ENCODE results near the gene FKBP14. TPM values are rescaled to one million over a fixed set of nuclear protein-coding genes. Genes with fewer than 3 reads are reported as not detected.

FKBP14 gene
- total and polyA plus RNA-seq, 12 donors = 3.0 to 16.0 (median 13.1) TPM

DNA sequence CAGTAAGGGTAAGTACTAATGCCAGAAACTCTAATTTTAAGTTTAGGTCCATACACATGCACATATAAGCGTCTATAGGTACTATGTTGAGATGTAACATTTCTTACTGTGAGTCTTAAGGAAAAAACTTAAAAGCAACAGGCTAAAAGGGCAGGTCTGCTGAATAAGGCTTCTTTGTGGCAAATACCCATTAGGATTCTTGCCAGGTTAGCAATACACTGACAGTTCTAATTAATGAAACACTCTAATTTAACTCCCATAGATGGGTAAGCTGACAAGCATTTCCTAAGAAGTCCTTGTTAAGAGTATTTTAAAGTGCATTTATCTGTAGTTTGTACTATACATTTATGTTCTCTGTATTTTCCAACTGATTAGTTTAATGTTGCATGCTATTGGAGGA, 50.9 kb downstream of the FKBP14 start:
- ATAC-seq (no peak), DNase-seq (no peak)
- TF ChIP-seq, protein P1, sequence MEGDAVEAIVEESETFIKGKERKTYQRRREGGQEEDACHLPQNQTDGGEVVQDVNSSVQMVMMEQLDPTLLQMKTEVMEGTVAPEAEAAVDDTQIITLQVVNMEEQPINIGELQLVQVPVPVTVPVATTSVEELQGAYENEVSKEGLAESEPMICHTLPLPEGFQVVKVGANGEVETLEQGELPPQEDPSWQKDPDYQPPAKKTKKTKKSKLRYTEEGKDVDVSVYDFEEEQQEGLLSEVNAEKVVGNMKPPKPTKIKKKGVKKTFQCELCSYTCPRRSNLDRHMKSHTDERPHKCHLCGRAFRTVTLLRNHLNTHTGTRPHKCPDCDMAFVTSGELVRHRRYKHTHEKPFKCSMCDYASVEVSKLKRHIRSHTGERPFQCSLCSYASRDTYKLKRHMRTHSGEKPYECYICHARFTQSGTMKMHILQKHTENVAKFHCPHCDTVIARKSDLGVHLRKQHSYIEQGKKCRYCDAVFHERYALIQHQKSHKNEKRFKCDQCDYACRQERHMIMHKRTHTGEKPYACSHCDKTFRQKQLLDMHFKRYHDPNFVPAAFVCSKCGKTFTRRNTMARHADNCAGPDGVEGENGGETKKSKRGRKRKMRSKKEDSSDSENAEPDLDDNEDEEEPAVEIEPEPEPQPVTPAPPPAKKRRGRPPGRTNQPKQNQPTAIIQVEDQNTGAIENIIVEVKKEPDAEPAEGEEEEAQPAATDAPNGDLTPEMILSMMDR (IDR thresholded peaks at IDR 0.05) = no peak
- no peak overlapping the region for H3K4me3 ChIP-seq
- H3K36me3 ChIP-seq = no peaks in the 10 kb centered on the region
- H3K27me3 ChIP-seq = no peaks in the 10 kb centered on the region
- intact Hi-C loops (cut with DNase I) = no loop called here
- H3K9me3 ChIP-seq = no peaks in the 10 kb centered on the region
- peaks cover 0 to 21% (median 5%) of the 10 kb centered on the region in 9 donors for H3K4me1 ChIP-seq
- H3K27ac ChIP-seq = no peak overlapping the region
- WGBS, 2 donors = 93 to 96% methylated on average over 1 of the region's 1 CpG

DNA sequence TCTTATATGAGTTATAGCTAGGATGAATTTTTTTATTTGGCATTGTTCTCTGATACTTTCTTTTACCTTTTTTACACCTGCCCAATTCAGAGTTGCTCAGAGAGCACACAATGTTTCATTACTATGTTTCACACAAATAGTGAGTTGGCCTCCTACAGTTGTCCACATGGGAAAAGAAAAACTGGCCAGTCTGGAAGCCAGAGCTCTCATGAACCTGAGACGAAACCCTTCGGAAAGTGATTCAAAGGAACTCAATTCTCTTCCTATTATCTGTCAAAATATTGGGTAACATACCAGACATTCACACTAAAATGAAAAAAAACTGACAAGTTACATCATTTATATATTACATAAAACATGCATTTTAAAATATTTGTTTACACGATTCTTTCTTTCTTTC, 52.2 kb downstream of the FKBP14 start:
- 84 to 93% methylated on average over 3 of the region's 3 CpGs for whole genome bisulfite sequencing, 2 donors
- TF ChIP-seq, protein P1 (IDR thresholded peaks at IDR 0.05) = no peak
- Histone ChIP-seq H3K36me3 (no peaks in the 10 kb centered on the region), H3K27me3 (no peaks in the 10 kb centered on the region), H3K27ac (no peak overlapping the region), H3K4me1 (peaks cover 0 to 21% (median 5%) of the 10 kb centered on the region in 9 donors), H3K9me3 (no peaks in the 10 kb centered on the region), H3K4me3 (no peak overlapping the region)
- ATAC-seq (no peak), DNase-seq (no peak)
- intact Hi-C loops (cut with DNase I) = no loop called here

DNA sequence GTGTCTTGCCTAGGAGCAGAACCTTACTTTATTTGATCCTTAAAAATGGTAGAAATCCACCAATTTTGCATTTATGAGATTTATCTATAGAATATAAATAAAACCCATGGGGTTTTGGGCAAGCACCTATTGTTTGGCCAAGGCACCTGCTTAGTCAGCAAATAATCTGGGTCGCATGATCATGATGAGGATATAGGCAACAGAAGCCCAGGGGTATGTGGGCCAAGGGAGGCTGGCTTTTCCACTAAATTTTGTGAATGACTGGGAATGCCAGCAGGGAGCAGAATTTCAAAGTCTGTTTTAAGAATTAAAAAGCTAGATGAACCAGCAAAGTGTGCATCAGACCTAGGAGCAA, 54.2 kb downstream of the FKBP14 start:
- Histone ChIP-seq H3K27me3 (no peaks in the 10 kb centered on the region), H3K4me1 (peaks cover 0 to 20% (median 5%) of the 10 kb centered on the region in 9 donors), H3K27ac (no peak overlapping the region)

DNA sequence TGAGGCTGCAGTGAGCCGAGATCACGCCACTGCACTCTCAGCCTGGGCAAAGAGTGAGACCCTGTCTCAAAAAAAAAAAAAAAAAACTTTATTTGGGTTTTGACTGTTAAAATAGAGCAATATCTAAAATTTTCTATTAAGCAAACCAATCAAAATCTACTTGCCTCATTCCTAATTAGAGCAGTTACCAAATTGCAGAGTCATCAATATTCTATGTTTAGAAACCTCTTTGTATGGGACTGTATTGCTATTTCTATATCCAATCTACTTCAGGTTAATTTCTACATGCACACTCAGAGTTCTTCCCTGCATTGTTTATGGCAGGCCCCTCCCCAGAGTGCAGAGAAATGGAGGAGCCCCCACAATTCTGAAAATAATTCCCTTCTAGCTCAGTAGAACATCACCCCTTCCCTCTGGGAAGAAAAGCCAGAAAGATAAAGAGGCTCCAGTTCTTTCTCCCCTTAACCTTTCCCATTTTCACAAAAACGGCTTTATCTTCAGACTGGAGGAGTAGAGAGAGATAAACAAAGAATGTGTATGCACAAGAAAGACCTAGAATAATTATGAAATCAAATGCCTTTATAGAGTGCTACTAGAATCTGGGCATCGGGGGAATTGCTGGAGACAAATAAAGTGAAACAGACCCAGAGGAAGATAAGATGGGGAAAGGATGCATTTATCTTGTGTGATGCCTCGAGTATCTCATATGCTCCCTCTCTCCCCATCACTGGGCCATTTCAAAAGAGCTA, 54.8 kb downstream of the FKBP14 start:
- intact Hi-C loops (cut with DNase I) = no loop called here
- H3K9me3 ChIP-seq = no peaks in the 10 kb centered on the region
- H3K4me1 ChIP-seq = peaks cover 0 to 14% (median 4%) of the 10 kb centered on the region in 9 donors
- H3K27ac ChIP-seq = no peak overlapping the region
- H3K4me3 ChIP-seq = no peak overlapping the region
- H3K27me3 ChIP-seq = no peaks in the 10 kb centered on the region
- WGBS, 2 donors = 68 to 73% methylated on average over 5 of the region's 5 CpGs
- ATAC-seq (no peak), DNase-seq (no peak)
- H3K36me3 ChIP-seq = peaks cover 0 to 16% (median 0%) of the 10 kb centered on the region in 9 donors
- TF ChIP-seq, protein P1 (IDR thresholded peaks at IDR 0.05) = no peak

More for the DNA sequence above, 54.2 kb downstream of the FKBP14 start:
- intact Hi-C loops (cut with DNase I) = no loop called here
- Histone ChIP-seq H3K4me3 (no peak overlapping the region), H3K9me3 (no peaks in the 10 kb centered on the region), H3K36me3 (peaks cover 0 to 14% (median 0%) of the 10 kb centered on the region in 9 donors)
- ATAC-seq (no peak), DNase-seq (no peak)
- TF ChIP-seq, protein P1 (IDR thresholded peaks at IDR 0.05) = no peak
- WGBS, 2 donors = 88 to 95% methylated on average over 1 of the region's 1 CpG
